HCT116 (cell line): ENCODE results near the gene ATRN. TPM values are rescaled to one million over a fixed set of nuclear protein-coding genes. Genes with fewer than 3 reads are reported as not detected.

Experiments
- ATAC-seq: fragments of 200-7000 bp; cut with Tn5 transposase; 2 replicates; pipeline ENCODE4 v1.9.1; 2020; ENCODE audit warnings: mild to moderate bottlenecking, moderate library complexity
- BruUV-seq: library from RNA; stranded (reverse); fragments of 400-500 nt; replicated peaks from 2 replicates; lab custom pipeline; 2021; lab: Mats Ljungman, UMichigan
- CTCF ChIA-PET: fragments of 300-600 bp; sonication (Branson Sonifier 250); formaldehyde crosslinking; loops from one replicate; lab custom pipeline; 2021; ENCODE audit warnings: antibody characterized with exemption; lab: Charles Lee
- POLR2A ChIA-PET: fragments of 300-600, 350-600 bp; sonication (Branson Sonifier 250); formaldehyde crosslinking; loops from one replicate; lab custom pipeline; 2021; ENCODE audit warnings: antibody characterized with exemption; lab: Charles Lee
- RAD21 ChIA-PET, 2 experiments: fragments of 300-600 bp; sonication (Branson Sonifier 250); formaldehyde crosslinking; loops; one replicate each; lab custom pipeline; 2023; ENCODE audit warnings: low total read pairs in 2 of 2; ENCODE audit not compliant: uncharacterized antibody in 2 of 2, unreplicated experiment in 2 of 2, low non-redundant PET in 1 of 2; lab: Charles Lee
- DNase-seq: peaks from one replicate; pipeline ENCODE4 v3.0.0-alpha.2; 2010; ENCODE audit warnings: low read depth, low spot score
- H2AFZ ChIP-seq: fragments of 200-600 bp; shearing (Covaris generic), sonication (generic); 2 replicates; pipeline ENCODE4 v1.6.1; 2017; ENCODE audit warnings: low read depth, mixed run types, mixed read lengths, antibody characterized with exemption, low read length; ENCODE audit not compliant: poor library complexity, severe bottlenecking
- H3K27ac ChIP-seq: 2 replicates; pipeline ENCODE4 v1.5.1; 2012; ENCODE audit warnings: low read depth, low read length
- H3K27me3 ChIP-seq: fragments of 200-600 bp; sonication (generic); 2 replicates; pipeline ENCODE4 v1.6.1; 2016; ENCODE audit warnings: mixed run types, low read length, mixed read lengths; ENCODE audit not compliant: insufficient read depth
- H3K36me3 ChIP-seq, 2 experiments: fragments of 200-500 bp in 1 of 2; fragments of 200-600 bp in 1 of 2; sonication (Bioruptor generic) in 1 of 2; sonication (generic) in 1 of 2; 2 replicates each; pipeline versions ENCODE4 v1.5.1 to v1.6.1; 2014 to 2016; ENCODE audit warnings: low read length in 2 of 2, inconsistent platforms in 1 of 2, mixed read lengths in 1 of 2, mixed run types in 1 of 2; ENCODE audit not compliant: insufficient read depth in 2 of 2, control insufficient read depth in 1 of 2
- H3K4me1 ChIP-seq, 2 experiments: fragments of 200-600 bp in 1 of 2; sonication (generic) in 1 of 2; 2 replicates each; pipeline versions ENCODE4 v1.5.1 to v1.6.1; 2012 to 2017; ENCODE audit warnings: low read length in 2 of 2, inconsistent platforms in 1 of 2, mild to moderate bottlenecking in 1 of 2, mixed read lengths in 1 of 2, mixed run types in 1 of 2, moderate library complexity in 1 of 2; ENCODE audit not compliant: insufficient read depth in 2 of 2, control insufficient read depth in 1 of 2
- H3K4me2 ChIP-seq: fragments of 200-600 bp; sonication (generic); 2 replicates; pipeline ENCODE4 v1.6.1; 2017; ENCODE audit warnings: mixed run types, low read length, mixed read lengths
- H3K4me3 ChIP-seq, 2 experiments: fragments of 200-600 bp in 1 of 2; sonication (generic) in 1 of 2; replicated peaks in 1 of 2; 2 replicates each; pipeline ENCODE4 v1.5.1; 2011 to 2016; ENCODE audit warnings: low read length in 2 of 2, control low read depth in 1 of 2, low read depth in 1 of 2, mild to moderate bottlenecking in 1 of 2, mixed read lengths in 1 of 2, mixed run types in 1 of 2
- H3K79me2 ChIP-seq: fragments of 200-600 bp; sonication (generic); 2 replicates; pipeline ENCODE4 v1.6.1; 2017; ENCODE audit warnings: mild to moderate bottlenecking, mixed run types, low read length, moderate library complexity, mixed read lengths; ENCODE audit not compliant: insufficient read depth
- H3K9ac ChIP-seq: fragments of 200-600 bp; sonication (generic); 2 replicates; pipeline ENCODE4 v1.6.1; 2016; ENCODE audit warnings: low read length, mixed read lengths
- H3K9me2 ChIP-seq: fragments of 200-600 bp; sonication (generic), shearing (Covaris generic); 2 replicates; pipeline ENCODE4 v1.6.1; 2017; ENCODE audit warnings: mixed run types, mild to moderate bottlenecking, moderate library complexity; ENCODE audit not compliant: insufficient read depth
- H3K9me3 ChIP-seq, 2 experiments: fragments of 200-500 bp in 1 of 2; fragments of 200-600 bp in 1 of 2; sonication (Bioruptor generic) in 1 of 2; sonication (generic) in 1 of 2; 2 replicates each; pipeline ENCODE4 v1.6.1; 2014 to 2017; ENCODE audit warnings: low read length in 2 of 2, mixed read lengths in 2 of 2, inconsistent platforms in 1 of 2, low read depth in 1 of 2, mild to moderate bottlenecking in 1 of 2, mixed run types in 1 of 2, moderate library complexity in 1 of 2; ENCODE audit not compliant: control insufficient read depth in 1 of 2, insufficient read depth in 1 of 2
- H4K20me1 ChIP-seq: fragments of 200-600 bp; sonication (generic), shearing (Covaris generic); 2 replicates; pipeline ENCODE4 v1.6.1; 2017; ENCODE audit warnings: mixed run types, mild to moderate bottlenecking, moderate library complexity; ENCODE audit not compliant: insufficient read depth
- EGR1 ChIP-seq: IDR thresholded peaks from 2 replicates; pipeline ENCODE4 v1.6.1; 2012; ENCODE audit warnings: low read depth
- FOSL1 ChIP-seq: IDR thresholded peaks from 2 replicates; pipeline ENCODE4 v1.6.1; 2012; ENCODE audit warnings: low read depth
- JUND ChIP-seq: IDR thresholded peaks from 2 replicates; pipeline ENCODE4 v1.6.1; 2012
- POLR2A ChIP-seq: IDR thresholded peaks from 2 replicates; pipeline ENCODE4 v1.7.0; 2011; ENCODE audit warnings: borderline replicate concordance; ENCODE audit not compliant: insufficient read depth, insufficient read length; ENCODE audit errors: extremely low read depth
- RAD21 ChIP-seq: IDR thresholded peaks from 2 replicates; pipeline ENCODE4 v1.6.1; 2012; ENCODE audit warnings: low read depth, mild to moderate bottlenecking
- SIN3A ChIP-seq: IDR thresholded peaks from 2 replicates; pipeline ENCODE4 v1.6.1; 2012; ENCODE audit warnings: low read depth
- SP1 ChIP-seq: IDR thresholded peaks from 2 replicates; pipeline ENCODE4 v1.6.1; 2012; ENCODE audit warnings: low read depth
- SRF ChIP-seq: IDR thresholded peaks from 2 replicates; pipeline ENCODE4 v1.6.1; 2012; ENCODE audit warnings: low read depth
- ZNF274 ChIP-seq: fragments of 200-500 bp; sonication (Bioruptor generic); IDR thresholded peaks from 2 replicates; pipeline ENCODE4 v1.6.1; 2014; ENCODE audit warnings: mild to moderate bottlenecking, low read depth, low read length, inconsistent platforms
- intact Hi-C: fragments of 100-400 bp; cut with micrococcal nuclease; formaldehyde crosslinking; loops from 2 replicates; pipeline ENCODE4 v1.10.0; 2022
- total RNA-seq: library from RNA; stranded (reverse); gene quantifications from one replicate; pipeline ENCODE4 v1.2.1, GENCODE V29; 2021; ENCODE audit not compliant: unreplicated experiment
- TF ChIP-seq, protein P1 (sequence below): IDR thresholded peaks from 2 replicates; pipeline ENCODE4 v1.6.1; 2011; ENCODE audit warnings: mild to moderate bottlenecking, low read length, moderate library complexity; ENCODE audit not compliant: insufficient replicate concordance; ENCODE audit errors: extremely low read depth
- TF ChIP-seq, protein P2 (sequence below): IDR thresholded peaks from 2 replicates; pipeline ENCODE4 v1.6.1; 2012; ENCODE audit warnings: low read depth
- TF ChIP-seq, protein P3 (sequence below), 3 experiments: fragments of 200-600 bp in 1 of 3; sonication (generic) in 1 of 3; IDR thresholded peaks in 2 of 3; conservative IDR thresholded peaks in 1 of 3; 2 replicates each; pipeline ENCODE4 v1.5.1; 2012 to 2017; ENCODE audit warnings: low read depth in 2 of 3, low read length in 2 of 3, antibody characterized with exemption in 1 of 3, borderline replicate concordance in 1 of 3, control low read depth in 1 of 3, mild to moderate bottlenecking in 1 of 3, mixed read lengths in 1 of 3, mixed run types in 1 of 3, moderate library complexity in 1 of 3; ENCODE audit not compliant: insufficient read depth in 1 of 3

The ATRN gene
- total RNA-seq, 1 experiment from 2014 or later = 24.4 TPM

DNA sequence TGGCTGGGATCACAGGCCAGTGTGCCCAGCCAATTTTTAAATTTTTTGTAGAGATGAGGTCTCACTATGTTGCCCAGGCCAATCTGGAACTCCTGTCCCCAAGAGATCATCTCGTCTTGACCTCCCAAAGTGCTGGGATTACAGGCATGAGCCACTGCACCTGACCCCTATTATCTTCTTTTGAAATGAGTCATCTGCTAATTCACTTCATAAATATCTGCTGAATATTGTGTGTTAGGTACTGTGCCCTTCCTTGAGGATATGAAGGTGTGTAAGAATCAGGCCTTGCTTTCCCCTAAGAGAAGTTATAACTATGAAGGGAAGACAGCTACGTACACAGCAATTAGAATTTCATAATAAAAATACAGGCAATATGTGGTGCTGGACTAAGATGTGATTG is 8.2 kb downstream of the ATRN start:
- DNase-seq (no peak), ATAC-seq (no peak; the same call in 1 of the 2 replicates)
- ChIA-PET RAD21 (no interaction called here), POLR2A (no interaction called here), CTCF (no interaction called here)
- Histone ChIP-seq H3K79me2 (peaks cover 26% of the 10 kb centered on the region), H3K36me3 (no peaks in the 10 kb centered on the region), H4K20me1 (no peaks in the 10 kb centered on the region), H3K9me2 (no peaks in the 10 kb centered on the region), H3K27me3 (no peaks in the 10 kb centered on the region), H2AFZ (no peak overlapping the region), H3K4me3 (no peak overlapping the region), H3K4me2 (no peak overlapping the region), H3K9me3 (no peaks in the 10 kb centered on the region), H3K9ac (no peak overlapping the region), H3K4me1 (peaks cover 8 to 26% of the 10 kb centered on the region in 2 experiments), H3K27ac (no peak overlapping the region)
- no TSS peak for BruUV-seq
- intact Hi-C loops = no loop called here
- TF ChIP-seq, protein P1, sequence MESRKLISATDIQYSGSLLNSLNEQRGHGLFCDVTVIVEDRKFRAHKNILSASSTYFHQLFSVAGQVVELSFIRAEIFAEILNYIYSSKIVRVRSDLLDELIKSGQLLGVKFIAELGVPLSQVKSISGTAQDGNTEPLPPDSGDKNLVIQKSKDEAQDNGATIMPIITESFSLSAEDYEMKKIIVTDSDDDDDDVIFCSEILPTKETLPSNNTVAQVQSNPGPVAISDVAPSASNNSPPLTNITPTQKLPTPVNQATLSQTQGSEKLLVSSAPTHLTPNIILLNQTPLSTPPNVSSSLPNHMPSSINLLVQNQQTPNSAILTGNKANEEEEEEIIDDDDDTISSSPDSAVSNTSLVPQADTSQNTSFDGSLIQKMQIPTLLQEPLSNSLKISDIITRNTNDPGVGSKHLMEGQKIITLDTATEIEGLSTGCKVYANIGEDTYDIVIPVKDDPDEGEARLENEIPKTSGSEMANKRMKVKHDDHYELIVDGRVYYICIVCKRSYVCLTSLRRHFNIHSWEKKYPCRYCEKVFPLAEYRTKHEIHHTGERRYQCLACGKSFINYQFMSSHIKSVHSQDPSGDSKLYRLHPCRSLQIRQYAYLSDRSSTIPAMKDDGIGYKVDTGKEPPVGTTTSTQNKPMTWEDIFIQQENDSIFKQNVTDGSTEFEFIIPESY = no peak
- TF ChIP-seq FOSL1 = peak; percentile 28; the same call in 1 of the 2 replicates

DNA sequence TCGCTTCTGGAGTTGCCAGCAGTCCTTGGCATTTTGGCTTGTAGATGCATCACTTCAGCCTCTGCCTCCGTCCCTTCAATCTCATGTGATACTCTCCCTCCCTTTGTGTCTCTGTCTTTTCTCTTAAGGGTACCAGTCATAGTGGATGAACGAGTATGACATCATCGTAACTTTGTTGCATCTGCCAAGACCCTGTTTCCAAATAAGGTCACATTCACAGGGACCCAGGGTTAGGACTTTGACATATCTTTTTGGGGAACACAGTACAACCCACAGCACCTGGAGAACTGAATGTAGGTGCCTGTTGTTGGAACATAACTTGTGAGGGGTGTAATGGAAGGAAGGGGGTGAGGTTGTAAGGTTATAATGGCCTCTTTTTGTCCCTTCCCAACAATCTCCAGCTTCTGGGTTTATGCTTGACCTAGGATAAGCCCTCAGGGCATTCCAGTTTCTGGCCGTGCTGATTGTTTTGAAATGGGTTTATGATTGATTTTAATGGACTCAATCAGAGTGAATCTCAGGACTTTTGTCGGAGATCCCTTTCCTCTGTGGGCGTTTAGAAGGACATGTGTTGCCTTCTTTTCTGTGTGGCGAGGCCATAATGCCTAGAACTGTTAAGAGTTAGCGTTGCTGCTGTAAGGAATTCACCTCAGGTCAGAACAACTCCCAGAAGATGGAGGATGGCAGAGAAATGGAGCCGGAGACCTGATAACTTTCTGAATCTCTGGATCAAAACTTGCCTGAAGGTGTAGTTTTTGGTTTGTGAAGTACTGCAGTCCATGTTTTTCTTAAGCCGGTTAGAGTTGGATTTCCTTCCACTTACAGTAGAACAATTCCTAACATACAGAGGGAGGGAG is 9.2 kb downstream of the ATRN start:
- H3K9me3 ChIP-seq = no peaks in the 10 kb centered on the region
- no peak for DNase-seq
- H3K36me3 ChIP-seq = no peaks in the 10 kb centered on the region
- no peaks in the 10 kb centered on the region for H3K27me3 ChIP-seq
- POLR2A ChIA-PET = no interaction called here
- RAD21 ChIA-PET = no interaction called here
- H2AFZ ChIP-seq = no peak overlapping the region
- no peak for ATAC-seq
- BruUV-seq = no TSS peak
- no peaks in the 10 kb centered on the region for H3K9me2 ChIP-seq
- no peak overlapping the region for H3K9ac ChIP-seq
- peaks cover 10 to 30% of the 10 kb centered on the region in 2 experiments for H3K4me1 ChIP-seq
- peaks cover 29% of the 10 kb centered on the region for H3K79me2 ChIP-seq
- no peaks in the 10 kb centered on the region for H4K20me1 ChIP-seq
- no peak overlapping the region for H3K4me2 ChIP-seq
- intact Hi-C loops = no loop called here
- CTCF ChIA-PET = no interaction called here
- H3K27ac ChIP-seq = no peak overlapping the region
- H3K4me3 ChIP-seq = no peak overlapping the region
- TF ChIP-seq SRF (no peak), SIN3A (no peak), SP1 (no peak), JUND (no peak), EGR1 (no peak), ZNF274 (no peak), FOSL1 (no peak), POLR2A (no peak), RAD21 (no peak)
- TF ChIP-seq, protein P2, sequence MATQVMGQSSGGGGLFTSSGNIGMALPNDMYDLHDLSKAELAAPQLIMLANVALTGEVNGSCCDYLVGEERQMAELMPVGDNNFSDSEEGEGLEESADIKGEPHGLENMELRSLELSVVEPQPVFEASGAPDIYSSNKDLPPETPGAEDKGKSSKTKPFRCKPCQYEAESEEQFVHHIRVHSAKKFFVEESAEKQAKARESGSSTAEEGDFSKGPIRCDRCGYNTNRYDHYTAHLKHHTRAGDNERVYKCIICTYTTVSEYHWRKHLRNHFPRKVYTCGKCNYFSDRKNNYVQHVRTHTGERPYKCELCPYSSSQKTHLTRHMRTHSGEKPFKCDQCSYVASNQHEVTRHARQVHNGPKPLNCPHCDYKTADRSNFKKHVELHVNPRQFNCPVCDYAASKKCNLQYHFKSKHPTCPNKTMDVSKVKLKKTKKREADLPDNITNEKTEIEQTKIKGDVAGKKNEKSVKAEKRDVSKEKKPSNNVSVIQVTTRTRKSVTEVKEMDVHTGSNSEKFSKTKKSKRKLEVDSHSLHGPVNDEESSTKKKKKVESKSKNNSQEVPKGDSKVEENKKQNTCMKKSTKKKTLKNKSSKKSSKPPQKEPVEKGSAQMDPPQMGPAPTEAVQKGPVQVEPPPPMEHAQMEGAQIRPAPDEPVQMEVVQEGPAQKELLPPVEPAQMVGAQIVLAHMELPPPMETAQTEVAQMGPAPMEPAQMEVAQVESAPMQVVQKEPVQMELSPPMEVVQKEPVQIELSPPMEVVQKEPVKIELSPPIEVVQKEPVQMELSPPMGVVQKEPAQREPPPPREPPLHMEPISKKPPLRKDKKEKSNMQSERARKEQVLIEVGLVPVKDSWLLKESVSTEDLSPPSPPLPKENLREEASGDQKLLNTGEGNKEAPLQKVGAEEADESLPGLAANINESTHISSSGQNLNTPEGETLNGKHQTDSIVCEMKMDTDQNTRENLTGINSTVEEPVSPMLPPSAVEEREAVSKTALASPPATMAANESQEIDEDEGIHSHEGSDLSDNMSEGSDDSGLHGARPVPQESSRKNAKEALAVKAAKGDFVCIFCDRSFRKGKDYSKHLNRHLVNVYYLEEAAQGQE = no peak
- TF ChIP-seq, protein P3, sequence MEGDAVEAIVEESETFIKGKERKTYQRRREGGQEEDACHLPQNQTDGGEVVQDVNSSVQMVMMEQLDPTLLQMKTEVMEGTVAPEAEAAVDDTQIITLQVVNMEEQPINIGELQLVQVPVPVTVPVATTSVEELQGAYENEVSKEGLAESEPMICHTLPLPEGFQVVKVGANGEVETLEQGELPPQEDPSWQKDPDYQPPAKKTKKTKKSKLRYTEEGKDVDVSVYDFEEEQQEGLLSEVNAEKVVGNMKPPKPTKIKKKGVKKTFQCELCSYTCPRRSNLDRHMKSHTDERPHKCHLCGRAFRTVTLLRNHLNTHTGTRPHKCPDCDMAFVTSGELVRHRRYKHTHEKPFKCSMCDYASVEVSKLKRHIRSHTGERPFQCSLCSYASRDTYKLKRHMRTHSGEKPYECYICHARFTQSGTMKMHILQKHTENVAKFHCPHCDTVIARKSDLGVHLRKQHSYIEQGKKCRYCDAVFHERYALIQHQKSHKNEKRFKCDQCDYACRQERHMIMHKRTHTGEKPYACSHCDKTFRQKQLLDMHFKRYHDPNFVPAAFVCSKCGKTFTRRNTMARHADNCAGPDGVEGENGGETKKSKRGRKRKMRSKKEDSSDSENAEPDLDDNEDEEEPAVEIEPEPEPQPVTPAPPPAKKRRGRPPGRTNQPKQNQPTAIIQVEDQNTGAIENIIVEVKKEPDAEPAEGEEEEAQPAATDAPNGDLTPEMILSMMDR (IDR thresholded peaks at IDR 0.05 in 2 of 3, conservative IDR thresholded peaks at IDR 0.05 in 1 of 3; ENCODE audit: borderline replicate concordance in 1 of 3, insufficient read depth in 1 of 3, low read depth in 2 of 3, low read length in 2 of 3) = no peak
